GM18511 (cell line): ENCODE results near the gene AUH.

Experiments
- ATAC-seq: cut with Tn5 transposase; IDR thresholded peaks from one replicate; pipeline ENCODE4 v1.9.1; 2021; ENCODE audit warnings: mild to moderate bottlenecking, moderate library complexity; ENCODE audit not compliant: unreplicated experiment

AUH gene

GRCh38 chr9:91297306-91297705, 64.4 kb downstream of the AUH start:
- ATAC-seq: no peak

- no peak for ATAC-seq
These were observed 65.4 kb downstream of the AUH start for GRCh38 chr9:91296354-91296753.

- no peak for ATAC-seq
These were observed 66.4 kb downstream of the AUH start for GRCh38 chr9:91295357-91295756.

GRCh38 chr9:91291866-91292265, 69.9 kb downstream of the AUH start:
- no peak for ATAC-seq

GRCh38 chr9:91289244-91289643, 72.5 kb downstream of the AUH start:
- no peak for ATAC-seq

GRCh38 chr9:91285729-91286353, 75.9 kb downstream of the AUH start:
- ATAC-seq: no peak

GRCh38 chr9:91282292-91282691, 79.4 kb downstream of the AUH start:
- ATAC-seq: no peak

- no peak for ATAC-seq
These were observed 82.2 kb downstream of the AUH start for GRCh38 chr9:91279296-91280204.

- ATAC-seq: no peak
These were observed 85.2 kb downstream of the AUH start for GRCh38 chr9:91276513-91276912.

GRCh38 chr9:91275655-91276054, 86.1 kb downstream of the AUH start:
- no peak for ATAC-seq

GRCh38 chr9:91274949-91275492, 86.7 kb downstream of the AUH start:
- ATAC-seq: no peak

GRCh38 chr9:91273853-91274552, 87.7 kb downstream of the AUH start:
- peak; percentile 56 for ATAC-seq

- ATAC-seq: no peak
These were observed 90.6 kb downstream of the AUH start for GRCh38 chr9:91271156-91271555.

- ATAC-seq: no peak
These were observed 91.7 kb downstream of the AUH start for GRCh38 chr9:91269907-91270491.

- no peak for ATAC-seq
These were observed 95.3 kb downstream of the AUH start for GRCh38 chr9:91266448-91266847.

- ATAC-seq: no peak
These were observed 96.2 kb downstream of the AUH start for GRCh38 chr9:91265514-91265913.

GRCh38 chr9:91261417-91261816, 100.3 kb downstream of the AUH start:
- ATAC-seq: no peak

GRCh38 chr9:91259162-91259561, 102.6 kb downstream of the AUH start:
- no peak for ATAC-seq

GRCh38 chr9:91258451-91258850, 103.3 kb downstream of the AUH start:
- no peak for ATAC-seq

GRCh38 chr9:91256235-91256634, 105.5 kb downstream of the AUH start:
- ATAC-seq: no peak

- no peak for ATAC-seq
These were observed 106.4 kb downstream of the AUH start for GRCh38 chr9:91255327-91255726.
